A549 treated with DMSO at 1 μM for 4 hours (cell line): Measurements from ENCODE around the gene MMP8. TPM values are rescaled to one million over a fixed set of nuclear protein-coding genes. Genes with fewer than 3 reads are reported as not detected.

ENCODE experiments used
- total RNA-seq: library from RNA; stranded (reverse); fragments of 200-300 nt; extraction: Qiagen RNA extraction; gene quantifications from 5 replicates; pipeline ENCODE4 v1.2.3, GENCODE V29; 2022; ENCODE audit warnings: low read depth

The MMP8 gene
- total RNA-seq, result not detected in 5 replicates

GRCh38 chr11:102724904-102725500, at the start of gene MMP8:
Gene MMP8 (minus strand): TSS chr11:102724954. CDS start chr11:102724855, 99 bp downstream.

GRCh38 chr11:102705626-102706025, 19.1 kb downstream of the MMP8 start, which contains the start of gene MMP27:
Gene MMP27 (minus strand): TSS chr11:102705769. CDS start chr11:102705714, 55 bp downstream.

Other genes with a start within 250 kb of the MMP8 start
- gene MMP7, start 194.2 kb downstream of the MMP8 start, total RNA-seq, result 22.9 to 34.4 TPM (median 26.2 TPM) in 5 replicates
- not detected in 5 replicates for gene MMP20, start 99.6 kb downstream of the MMP8 start, total RNA-seq
- gene MMP27, start 19.2 kb downstream of the MMP8 start, total RNA-seq, result not detected in 5 replicates
- gene MMP10, start 55.7 kb upstream of the MMP8 start, total RNA-seq, result 0.74 to 1.4 TPM (median 1.3 TPM) in 5 replicates
- gene MMP1, start 73.2 kb upstream of the MMP8 start, total RNA-seq, result 0.85 to 1.6 TPM (median 1.4 TPM) in 5 replicates
- 0.08 to 0.13 TPM (median 0.11 TPM) in 5 replicates for gene MMP3, start 118.7 kb upstream of the MMP8 start, total RNA-seq
- 0.05 to 0.18 TPM (median 0.06 TPM) in 4 of 5 replicates, not detected in the other for gene MMP12, start 150.0 kb upstream of the MMP8 start, total RNA-seq
- 0.05 TPM in 1 of 5 replicates, not detected in the others for gene MMP13, start 230.8 kb upstream of the MMP8 start, total RNA-seq